Measurements from ENCODE around the gene MTF1.
"Not testable (repeated sequence)": the region's sequence is repeated elsewhere in the genome, so short reads cannot be mapped to it uniquely, and the experiment has no call there.

MTF1 gene

GRCh38 chr1:37901191-37901892, 42.0 kb upstream of the MTF1 start:
- H3K36me3 ChIP-seq (ENCODE audit: insufficient read depth, insufficient read length, low read length), result no peaks in the 10 kb centered on the region

GRCh38 chr1:37897563-37897962, 38.2 kb upstream of the MTF1 start:
- not testable (repeated sequence) for H3K9ac ChIP-seq (ENCODE audit: insufficient read length, low read depth); H3K4me1 ChIP-seq (ENCODE audit: insufficient read depth, insufficient read length); DNase-seq (ENCODE audit: low read depth, low spot score); H3K4me3 ChIP-seq (ENCODE audit: insufficient read length, low read depth); H3K27me3 ChIP-seq (ENCODE audit: insufficient read depth, insufficient read length); H3K36me3 ChIP-seq (ENCODE audit: insufficient read depth, insufficient read length, low read length)
- peaks cover 16% of the 10 kb centered on the region; the same call in 1 of the 2 replicates for H3K9me3 ChIP-seq (ENCODE audit: insufficient read depth, low read length)

More at GRCh38 chr1:37901191-37901892, 42.0 kb upstream of the MTF1 start:
- DNase-seq (ENCODE audit: low read depth, low spot score), result no peak
- H3K4me3 ChIP-seq (ENCODE audit: insufficient read length, low read depth), result no peak overlapping the region
- no peaks in the 10 kb centered on the region for H3K27me3 ChIP-seq (ENCODE audit: insufficient read depth, insufficient read length)
- H3K4me1 ChIP-seq (ENCODE audit: insufficient read depth, insufficient read length), result no peaks in the 10 kb centered on the region
- H3K9ac ChIP-seq (ENCODE audit: insufficient read length, low read depth), result no peak overlapping the region
- TF ChIP-seq YY1 (IDR thresholded peaks at IDR 0.05; ENCODE audit: insufficient read depth, insufficient read length), result no peak
- no peak for TF ChIP-seq SUZ12 (IDR thresholded peaks at IDR 0.05; ENCODE audit: extremely low read depth, insufficient read depth, insufficient read length)
- no peak for TF ChIP-seq ZNF274 (IDR thresholded peaks at IDR 0.05; ENCODE audit: low read depth, low read length)
- peaks cover 23% of the 10 kb centered on the region for H3K9me3 ChIP-seq (ENCODE audit: insufficient read depth, low read length)

GRCh38 chr1:37893673-37894072, 34.3 kb upstream of the MTF1 start:
- no peaks in the 10 kb centered on the region for H3K27me3 ChIP-seq (ENCODE audit: insufficient read depth, insufficient read length)
- H3K4me1 ChIP-seq (ENCODE audit: insufficient read depth, insufficient read length), result no peaks in the 10 kb centered on the region
- peaks cover 17% of the 10 kb centered on the region; the same call in 1 of the 2 replicates for H3K9me3 ChIP-seq (ENCODE audit: insufficient read depth, low read length)
- H3K4me3 ChIP-seq (ENCODE audit: insufficient read length, low read depth), result no peak overlapping the region
- DNase-seq (ENCODE audit: low read depth, low spot score), result no peak
- TF ChIP-seq YY1 (IDR thresholded peaks at IDR 0.05; ENCODE audit: insufficient read depth, insufficient read length), result no peak
- no peak for TF ChIP-seq ZNF274 (IDR thresholded peaks at IDR 0.05; ENCODE audit: low read depth, low read length)
- TF ChIP-seq SUZ12 (IDR thresholded peaks at IDR 0.05; ENCODE audit: extremely low read depth, insufficient read depth, insufficient read length), result no peak
- H3K36me3 ChIP-seq (ENCODE audit: insufficient read depth, insufficient read length, low read length), result peaks cover 21% of the 10 kb centered on the region
- H3K9ac ChIP-seq (ENCODE audit: insufficient read length, low read depth), result no peak overlapping the region

- DNase-seq (ENCODE audit: low read depth, low spot score), result no peak
- Histone ChIP-seq H3K9me3 (ENCODE audit: insufficient read depth, low read length) (peaks cover 11% of the 10 kb centered on the region; the same call in 1 of the 2 replicates), H3K4me3 (ENCODE audit: insufficient read length, low read depth) (no peak overlapping the region), H3K9ac (ENCODE audit: insufficient read length, low read depth) (no peak overlapping the region), H3K36me3 (ENCODE audit: insufficient read depth, insufficient read length, low read length) (peaks cover 33% of the 10 kb centered on the region), H3K27me3 (ENCODE audit: insufficient read depth, insufficient read length) (no peaks in the 10 kb centered on the region), H3K4me1 (ENCODE audit: insufficient read depth, insufficient read length) (no peaks in the 10 kb centered on the region)
- TF ChIP-seq YY1 (IDR thresholded peaks at IDR 0.05; ENCODE audit: insufficient read depth, insufficient read length) (no peak), SUZ12 (IDR thresholded peaks at IDR 0.05; ENCODE audit: extremely low read depth, insufficient read depth, insufficient read length) (no peak), ZNF274 (IDR thresholded peaks at IDR 0.05; ENCODE audit: low read depth, low read length) (no peak)
Observed at GRCh38 chr1:37892151-37893047, 33.0 kb upstream of the MTF1 start.

- H3K4me3 ChIP-seq (ENCODE audit: insufficient read length, low read depth), result no peak overlapping the region
- H3K36me3 ChIP-seq (ENCODE audit: insufficient read depth, insufficient read length, low read length), result peaks cover 48% of the 10 kb centered on the region
- TF ChIP-seq YY1 (IDR thresholded peaks at IDR 0.05; ENCODE audit: insufficient read depth, insufficient read length) (no peak), ZNF274 (IDR thresholded peaks at IDR 0.05; ENCODE audit: low read depth, low read length) (no peak), SUZ12 (IDR thresholded peaks at IDR 0.05; ENCODE audit: extremely low read depth, insufficient read depth, insufficient read length) (no peak)
- H3K9me3 ChIP-seq (ENCODE audit: insufficient read depth, low read length), result peaks cover 11% of the 10 kb centered on the region; the same call in 1 of the 2 replicates
- H3K27me3 ChIP-seq (ENCODE audit: insufficient read depth, insufficient read length), result no peaks in the 10 kb centered on the region
- no peaks in the 10 kb centered on the region for H3K4me1 ChIP-seq (ENCODE audit: insufficient read depth, insufficient read length)
- no peak overlapping the region for H3K9ac ChIP-seq (ENCODE audit: insufficient read length, low read depth)
- peak; percentile 38 for DNase-seq (ENCODE audit: low read depth, low spot score)
Observed at GRCh38 chr1:37890378-37891014, 31.1 kb upstream of the MTF1 start.

GRCh38 chr1:37888022-37888700, 28.8 kb upstream of the MTF1 start:
- H3K27me3 ChIP-seq (ENCODE audit: insufficient read depth, insufficient read length), result no peaks in the 10 kb centered on the region
- no peaks in the 10 kb centered on the region for H3K4me1 ChIP-seq (ENCODE audit: insufficient read depth, insufficient read length)
- H3K9me3 ChIP-seq (ENCODE audit: insufficient read depth, low read length), result 0 out of 2 replicates have a peak, but pooled peaks cover 4% of the 10 kb centered on the region
- H3K9ac ChIP-seq (ENCODE audit: insufficient read length, low read depth), result no peak overlapping the region
- H3K36me3 ChIP-seq (ENCODE audit: insufficient read depth, insufficient read length, low read length), result peaks cover 55% of the 10 kb centered on the region
- DNase-seq (ENCODE audit: low read depth, low spot score), result no peak
- H3K4me3 ChIP-seq (ENCODE audit: insufficient read length, low read depth), result no peak overlapping the region
- TF ChIP-seq YY1 (IDR thresholded peaks at IDR 0.05; ENCODE audit: insufficient read depth, insufficient read length) (no peak), ZNF274 (IDR thresholded peaks at IDR 0.05; ENCODE audit: low read depth, low read length) (no peak), SUZ12 (IDR thresholded peaks at IDR 0.05; ENCODE audit: extremely low read depth, insufficient read depth, insufficient read length) (no peak)
